Liver (tissue), 9 donors: ENCODE results near the gene ZNF518A. TPM values are rescaled to one million over a fixed set of nuclear protein-coding genes. Genes with fewer than 3 reads are reported as not detected.

ENCODE experiments used
- DNase-seq: peaks from one replicate; pipeline ENCODE4 v3.0.0-alpha.2; 2017; ENCODE audit warnings: low spot score
- H3K27ac ChIP-seq, 2 donors: one replicate each; pipeline ENCODE4 v1.7.0; 2013; ENCODE audit warnings: inconsistent platforms in 2 of 2, low read length in 2 of 2, control low read depth in 1 of 2, low read depth in 1 of 2, mild to moderate bottlenecking in 1 of 2
- H3K27me3 ChIP-seq, 4 donors: one replicate each; pipeline versions ENCODE4 v1.6.1 to v1.7.0; 2013; ENCODE audit warnings: low read length in 3 of 4, inconsistent platforms in 1 of 4, mild to moderate bottlenecking in 1 of 4, moderate library complexity in 1 of 4; ENCODE audit not compliant: control insufficient read depth in 4 of 4, insufficient read depth in 4 of 4
- H3K36me3 ChIP-seq, 4 donors: one replicate each; pipeline versions ENCODE4 v1.6.1 to v1.7.0; 2013; ENCODE audit warnings: low read length in 3 of 4, mild to moderate bottlenecking in 3 of 4, low read depth in 1 of 4, moderate library complexity in 1 of 4; ENCODE audit not compliant: control insufficient read depth in 4 of 4, insufficient read depth in 3 of 4
- H3K4me1 ChIP-seq, 4 donors: one replicate each; pipeline versions ENCODE4 v1.6.1 to v1.7.0; 2013; ENCODE audit warnings: low read length in 3 of 4, mild to moderate bottlenecking in 3 of 4, moderate library complexity in 1 of 4; ENCODE audit not compliant: control insufficient read depth in 4 of 4, insufficient read depth in 4 of 4
- H3K4me3 ChIP-seq, 3 donors: one replicate each; pipeline versions ENCODE4 v1.6.1 to v1.7.0; 2013; ENCODE audit warnings: low read length in 3 of 3, control low read depth in 1 of 3, low read depth in 1 of 3, mild to moderate bottlenecking in 1 of 3
- H3K9ac ChIP-seq, 2 donors: one replicate each; pipeline ENCODE4 v1.7.0; 2013; ENCODE audit warnings: low read length in 2 of 2, mild to moderate bottlenecking in 2 of 2, moderate library complexity in 2 of 2, control low read depth in 1 of 2, low read depth in 1 of 2
- H3K9me3 ChIP-seq, 4 donors: one replicate each; pipeline versions ENCODE4 v1.6.1 to v1.7.0; 2013; ENCODE audit warnings: low read length in 3 of 4; ENCODE audit not compliant: control insufficient read depth in 4 of 4
- ATF3 ChIP-seq: IDR thresholded peaks from 2 replicates; pipeline ENCODE4 v1.6.1; 2016; ENCODE audit warnings: antibody characterized with exemption
- CTCF ChIP-seq: fragments of 150-350 bp; IDR thresholded peaks from 2 replicates; pipeline ENCODE4 v1.5.1; 2017; ENCODE audit warnings: improper control_type of control experiment, low read depth, low read length; ENCODE audit not compliant: missing input control
- EGR1 ChIP-seq, 2 donors: IDR thresholded peaks; 2 replicates each; pipeline ENCODE4 v1.6.1; 2016 to 2018; ENCODE audit warnings: antibody characterized with exemption in 2 of 2, low read depth in 2 of 2
- FOXA1 ChIP-seq: IDR thresholded peaks from 2 replicates; pipeline ENCODE4 v1.6.1; 2016; ENCODE audit warnings: antibody characterized with exemption
- FOXA2 ChIP-seq: IDR thresholded peaks from 2 replicates; pipeline ENCODE4 v1.6.1; 2016; ENCODE audit warnings: antibody characterized with exemption
- GABPA ChIP-seq, 2 donors: IDR thresholded peaks in 1 of 2; conservative IDR thresholded peaks in 1 of 2; 2 replicates each; pipeline ENCODE4 v1.6.1; 2016; ENCODE audit warnings: antibody characterized with exemption in 2 of 2, mild to moderate bottlenecking in 1 of 2, moderate library complexity in 1 of 2
- HNF4A ChIP-seq, 2 donors: conservative IDR thresholded peaks; 2 replicates each; pipeline ENCODE4 v1.6.1; 2016; ENCODE audit warnings: antibody characterized with exemption in 2 of 2, mild to moderate bottlenecking in 2 of 2
- HNF4G ChIP-seq: IDR thresholded peaks from 2 replicates; pipeline ENCODE4 v1.6.1; 2016; ENCODE audit warnings: antibody characterized with exemption
- JUND ChIP-seq, 2 donors: IDR thresholded peaks; 2 replicates each; pipeline ENCODE4 v1.6.1; 2016; ENCODE audit warnings: antibody characterized with exemption in 2 of 2
- MAX ChIP-seq: IDR thresholded peaks from 2 replicates; pipeline ENCODE4 v1.6.1; 2016; ENCODE audit warnings: antibody characterized with exemption
- NR2F2 ChIP-seq: IDR thresholded peaks from 2 replicates; pipeline ENCODE4 v1.6.1; 2016; ENCODE audit warnings: antibody characterized with exemption
- RAD21 ChIP-seq, 2 donors: IDR thresholded peaks; 2 replicates each; pipeline ENCODE4 v1.6.1; 2016; ENCODE audit warnings: antibody characterized with exemption in 2 of 2, mild to moderate bottlenecking in 2 of 2
- REST ChIP-seq: IDR thresholded peaks from 2 replicates; pipeline ENCODE4 v1.6.1; 2016; ENCODE audit warnings: antibody characterized with exemption, mild to moderate bottlenecking
- RXRA ChIP-seq, 2 donors: IDR thresholded peaks; 2 replicates each; pipeline ENCODE4 v1.6.1; 2017 to 2018; ENCODE audit warnings: antibody characterized with exemption in 2 of 2, mild to moderate bottlenecking in 1 of 2
- SP1 ChIP-seq: IDR thresholded peaks from 2 replicates; pipeline ENCODE4 v1.6.1; 2018; ENCODE audit warnings: antibody characterized with exemption, mild to moderate bottlenecking
- TAF1 ChIP-seq: conservative IDR thresholded peaks from 2 replicates; pipeline ENCODE4 v1.6.1; 2016; ENCODE audit warnings: antibody characterized with exemption, mild to moderate bottlenecking
- ZBTB33 ChIP-seq: IDR thresholded peaks from 2 replicates; pipeline ENCODE4 v1.6.1; 2016; ENCODE audit warnings: antibody characterized with exemption
- WGBS: extraction: QIAGEN DNeasy Blood & Tissue Kit; methylation state at CpG from one replicate; pipeline ENCODE4 v1.1.7; 2013; 5-methylcytosine and 5-hydroxymethylcytosine counted together
- polyA plus RNA-seq, 2 donors: library from polyadenylated mRNA; stranded (reverse) in 1 of 2; unstranded in 1 of 2; fragments of 200-250 nt in 1 of 2; fragments of >200 nt in 1 of 2; fragmentation: Nextera tagmentation in 1 of 2; extraction: Ambion mirVana in 1 of 2; gene quantifications; one replicate each; pipeline versions ENCODE4 v1.2.1 to v1.2.3, GENCODE V29; 2013 to 2015
- total RNA-seq, 2 donors: library from RNA; depleted of rRNA; stranded (reverse); fragments of >200 nt; gene quantifications; one replicate each; pipeline ENCODE4 v1.2.3, GENCODE V29; 2014
- donor health status: healthy.
- donor health status: healthy.
- donor health status: healthy.
- donor health status: healthy.
- donor health status: healthy.

ZNF518A gene
- total and polyA plus RNA-seq, 4 donors, result 1.8 to 23.0 (median 13.6) TPM

DNA sequence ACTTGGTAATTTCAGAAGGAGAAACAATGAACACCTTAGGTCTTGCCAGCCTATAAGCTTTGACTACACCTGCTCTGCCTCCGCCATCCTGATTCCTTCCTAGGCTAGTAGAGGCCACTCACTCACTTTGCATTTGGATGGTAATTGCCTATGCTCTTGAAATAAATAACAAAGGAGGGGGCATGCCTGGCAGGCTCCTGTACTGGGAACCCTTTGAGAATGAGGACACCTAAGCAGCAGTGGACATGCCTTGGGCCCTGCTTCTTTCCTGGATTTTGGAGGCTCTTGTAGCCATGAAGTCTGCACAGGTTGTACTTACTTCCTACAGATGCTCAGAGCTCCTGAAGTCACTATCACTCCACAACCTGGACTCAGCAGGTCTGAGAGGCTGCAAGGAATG is 75.5 kb downstream of the ZNF518A start:
- H3K9ac ChIP-seq, result no peak overlapping the region
- no peak for TF ChIP-seq RAD21 (IDR thresholded peaks at IDR 0.05)
- no peak for TF ChIP-seq JUND (IDR thresholded peaks at IDR 0.05)
- no peak for TF ChIP-seq HNF4G
- TF ChIP-seq NR2F2, result no peak
- no peak for TF ChIP-seq ZBTB33
- no peak for TF ChIP-seq EGR1 (IDR thresholded peaks at IDR 0.05; ENCODE audit: low read depth in 2 of 2)
- no peak for TF ChIP-seq ATF3
- no peak for TF ChIP-seq SP1
- TF ChIP-seq CTCF, result no peak
- TF ChIP-seq TAF1, result no peak
- TF ChIP-seq MAX, result no peak
- TF ChIP-seq GABPA (IDR thresholded peaks at IDR 0.05 in 1 of 2, conservative IDR thresholded peaks at IDR 0.05 in 1 of 2), result no peak
- TF ChIP-seq REST, result no peak
- TF ChIP-seq RXRA (IDR thresholded peaks at IDR 0.05), result no peak
- TF ChIP-seq HNF4A (conservative IDR thresholded peaks at IDR 0.05), result no peak
- no peak for TF ChIP-seq FOXA2
- H3K4me1 ChIP-seq, result no peaks in the 10 kb centered on the region
- peaks cover 7 to 83% (median 70%) of the 10 kb centered on the region in 4 donors for H3K36me3 ChIP-seq
- DNase-seq, result no peak
- no peak overlapping the region for H3K4me3 ChIP-seq
- no peak overlapping the region for H3K27ac ChIP-seq
- no peaks in the 10 kb centered on the region for H3K27me3 ChIP-seq
- H3K9me3 ChIP-seq, result no peaks in the 10 kb centered on the region
- WGBS, result 94% methylated on average over 1 of the region's 1 CpG

GRCh38 chr10:96208271-96208670 is 78.2 kb downstream of the ZNF518A start:
- Histone ChIP-seq H3K9ac (no peak overlapping the region), H3K27me3 (no peaks in the 10 kb centered on the region), H3K4me1 (no peaks in the 10 kb centered on the region), H3K36me3 (peaks cover 7 to 76% (median 71%) of the 10 kb centered on the region in 4 donors), H3K27ac (no peak overlapping the region), H3K4me3 (no peak overlapping the region), H3K9me3 (no peaks in the 10 kb centered on the region)
- DNase-seq, result no peak
- 90% methylated on average over 2 of the region's 2 CpGs for WGBS
- no peak for TF ChIP-seq TAF1
- TF ChIP-seq HNF4G, result no peak
- no peak for TF ChIP-seq REST
- TF ChIP-seq FOXA1, result no peak
- TF ChIP-seq ATF3, result no peak
- TF ChIP-seq GABPA (IDR thresholded peaks at IDR 0.05 in 1 of 2, conservative IDR thresholded peaks at IDR 0.05 in 1 of 2), result no peak
- TF ChIP-seq EGR1 (IDR thresholded peaks at IDR 0.05; ENCODE audit: low read depth in 2 of 2), result no peak
- no peak for TF ChIP-seq RXRA (IDR thresholded peaks at IDR 0.05)
- TF ChIP-seq NR2F2, result no peak
- TF ChIP-seq ZBTB33, result no peak
